ENCODE measurements around the gene KCNQ1OT1.

- no peak for TF ChIP-seq POLR2A (IDR thresholded peaks at IDR 0.05)
- TF ChIP-seq EP300 (IDR thresholded peaks at IDR 0.05), result no peak
Observed at GRCh38 chr11:2567026-2567671, 132.6 kb downstream of the KCNQ1OT1 start.
